ENCODE measurements around the gene SAFB.
A peak's percentile ranks its signal among the peaks of the same experiment; 100 is the strongest.

The SAFB gene

GRCh38 chr19:5612891-5613865 lies 9.7 kb upstream of the SAFB start:
- Mint-ChIP-seq H3K4me3 (no peak overlapping the region), H3K9me3 (no peaks in the 10 kb centered on the region), H3K36me3 (peaks cover 97% of the 10 kb centered on the region), H3K4me1 (peaks cover 2% of the 10 kb centered on the region), H3K27ac (peak overlapping the region; percentile 54)
- DNase-seq (ENCODE audit: low spot score in 2 of 2), result no peak
- ATAC-seq, result no peak

- H3K4me3 Mint-ChIP-seq, result no peak overlapping the region
Observed at GRCh38 chr19:5615756-5616327, 7.0 kb upstream of the SAFB start.

GRCh38 chr19:5617080-5617479 lies 5.8 kb upstream of the SAFB start:
- H3K36me3 Mint-ChIP-seq, result peaks cover 100% of the 10 kb centered on the region
- peaks cover 25% of the 10 kb centered on the region for H3K4me1 Mint-ChIP-seq
- ATAC-seq, result no peak
- H3K9me3 Mint-ChIP-seq, result no peaks in the 10 kb centered on the region
- no peak for DNase-seq (ENCODE audit: low spot score in 2 of 2)
- H3K4me3 Mint-ChIP-seq, result no peak overlapping the region
- no peak overlapping the region for H3K27ac Mint-ChIP-seq

More at GRCh38 chr19:5615756-5616327, 7.0 kb upstream of the SAFB start:
- Mint-ChIP-seq H3K4me1 (peaks cover 16% of the 10 kb centered on the region), H3K9me3 (no peaks in the 10 kb centered on the region), H3K27ac (no peak overlapping the region), H3K36me3 (peaks cover 97% of the 10 kb centered on the region)
- no peak for DNase-seq (ENCODE audit: low spot score in 2 of 2)
- no peak for ATAC-seq

- DNase-seq (ENCODE audit: low spot score in 2 of 2) (no peak), ATAC-seq (no peak)
- Mint-ChIP-seq H3K4me3 (no peak overlapping the region), H3K27ac (peak overlapping the region; percentile 29), H3K36me3 (peaks cover 100% of the 10 kb centered on the region), H3K4me1 (peaks cover 31% of the 10 kb centered on the region), H3K9me3 (no peaks in the 10 kb centered on the region)
Observed at GRCh38 chr19:5618591-5618990, 4.3 kb upstream of the SAFB start.

- Mint-ChIP-seq H3K36me3 (peaks cover 100% of the 10 kb centered on the region), H3K27ac (peak overlapping the region; percentile 29), H3K4me1 (peaks cover 40% of the 10 kb centered on the region), H3K4me3 (peak overlapping the region; percentile 100), H3K9me3 (no peaks in the 10 kb centered on the region)
- no peak for DNase-seq (ENCODE audit: low spot score in 2 of 2)
- ATAC-seq, result no peak
Observed at GRCh38 chr19:5619946-5620345, 2.9 kb upstream of the SAFB start.

GRCh38 chr19:5621311-5621944 lies 1.5 kb upstream of the SAFB start:
- no peak for DNase-seq (ENCODE audit: low spot score in 2 of 2)
- ATAC-seq, result no peak
- Mint-ChIP-seq H3K4me1 (peaks cover 55% of the 10 kb centered on the region), H3K4me3 (peak overlapping the region; percentile 100), H3K9me3 (no peaks in the 10 kb centered on the region), H3K36me3 (peaks cover 100% of the 10 kb centered on the region), H3K27ac (peak overlapping the region; percentile 100)

GRCh38 chr19:5621945-5622464 lies 878 bp upstream of the SAFB start:
- H3K27ac Mint-ChIP-seq, result peak overlapping the region; percentile 100
- H3K4me3 Mint-ChIP-seq, result peak overlapping the region; percentile 100
- DNase-seq (ENCODE audit: low spot score in 2 of 2), result peak; percentile 22 to 69
- H3K9me3 Mint-ChIP-seq, result no peaks in the 10 kb centered on the region
- no peak for ATAC-seq
- H3K4me1 Mint-ChIP-seq, result peaks cover 58% of the 10 kb centered on the region
- H3K36me3 Mint-ChIP-seq, result peaks cover 100% of the 10 kb centered on the region

- H3K36me3 Mint-ChIP-seq, result peaks cover 100% of the 10 kb centered on the region
- peak; percentile 1 for ATAC-seq
Observed at GRCh38 chr19:5623397-5624017, 624 bp downstream of the SAFB start.

GRCh38 chr19:5624018-5624663 lies 1.3 kb downstream of the SAFB start:
- Mint-ChIP-seq H3K4me3 (peak overlapping the region; percentile 100), H3K36me3 (peaks cover 100% of the 10 kb centered on the region), H3K9me3 (no peaks in the 10 kb centered on the region), H3K27ac (peak overlapping the region; percentile 100), H3K4me1 (peaks cover 69% of the 10 kb centered on the region)
- ATAC-seq, result no peak
- peak in 1 of 2 donors; percentile 56 for DNase-seq (ENCODE audit: low spot score in 2 of 2)

More at GRCh38 chr19:5623397-5624017, 624 bp downstream of the SAFB start:
- Mint-ChIP-seq H3K9me3 (no peaks in the 10 kb centered on the region), H3K4me3 (peak overlapping the region; percentile 100), H3K4me1 (peaks cover 68% of the 10 kb centered on the region), H3K27ac (peak overlapping the region; percentile 100)
- DNase-seq (ENCODE audit: low spot score in 2 of 2), result peak; percentile 29 to 71

GRCh38 chr19:5624741-5625278 lies 1.9 kb downstream of the SAFB start:
- DNase-seq (ENCODE audit: low spot score in 2 of 2) (no peak), ATAC-seq (no peak)
- Mint-ChIP-seq H3K4me3 (peak overlapping the region; percentile 100), H3K36me3 (peaks cover 100% of the 10 kb centered on the region), H3K27ac (peak overlapping the region; percentile 100), H3K9me3 (no peaks in the 10 kb centered on the region), H3K4me1 (peaks cover 69% of the 10 kb centered on the region)

GRCh38 chr19:5625641-5626040 lies 2.8 kb downstream of the SAFB start:
- Mint-ChIP-seq H3K9me3 (no peaks in the 10 kb centered on the region), H3K4me1 (peaks cover 61% of the 10 kb centered on the region), H3K36me3 (peaks cover 100% of the 10 kb centered on the region), H3K4me3 (peak overlapping the region; percentile 100), H3K27ac (peak overlapping the region; percentile 100)
- no peak for ATAC-seq
- no peak for DNase-seq (ENCODE audit: low spot score in 2 of 2)

GRCh38 chr19:5627395-5627904 lies 4.6 kb downstream of the SAFB start:
- Mint-ChIP-seq H3K36me3 (peaks cover 100% of the 10 kb centered on the region), H3K9me3 (no peaks in the 10 kb centered on the region), H3K27ac (peak overlapping the region; percentile 80), H3K4me1 (peaks cover 68% of the 10 kb centered on the region), H3K4me3 (no peak overlapping the region)
- ATAC-seq (no peak), DNase-seq (ENCODE audit: low spot score in 2 of 2) (no peak)

GRCh38 chr19:5628461-5628860 lies 5.6 kb downstream of the SAFB start:
- peak; percentile 52 for ATAC-seq
- H3K36me3 Mint-ChIP-seq, result peaks cover 100% of the 10 kb centered on the region
- no peak for DNase-seq (ENCODE audit: low spot score in 2 of 2)
- peaks cover 71% of the 10 kb centered on the region for H3K4me1 Mint-ChIP-seq
- H3K9me3 Mint-ChIP-seq, result no peaks in the 10 kb centered on the region
- no peak overlapping the region for H3K4me3 Mint-ChIP-seq
- H3K27ac Mint-ChIP-seq, result no peak overlapping the region

- no peak for DNase-seq (ENCODE audit: low spot score in 2 of 2)
- Mint-ChIP-seq H3K36me3 (peaks cover 100% of the 10 kb centered on the region), H3K4me3 (no peak overlapping the region), H3K27ac (no peak overlapping the region), H3K9me3 (no peaks in the 10 kb centered on the region), H3K4me1 (peaks cover 71% of the 10 kb centered on the region)
- ATAC-seq, result no peak
Observed at GRCh38 chr19:5628919-5629481, 6.1 kb downstream of the SAFB start.

All from stimulated activated effector memory CD8-positive, alpha-beta T cell treated with anti-CD3 and anti-CD28 coated beads, Interleukin-12 subunit alpha, Interleukin-12 subunit beta, amount 100 ng/mL, for 72 hours (primary cell).